Measurements from ENCODE around the gene PALLD. TPM values are rescaled to one million over a fixed set of nuclear protein-coding genes. Genes with fewer than 3 reads are reported as not detected.

The PALLD gene
- total RNA-seq, 1 experiment from 2014 or later: 27.6 TPM

DNA sequence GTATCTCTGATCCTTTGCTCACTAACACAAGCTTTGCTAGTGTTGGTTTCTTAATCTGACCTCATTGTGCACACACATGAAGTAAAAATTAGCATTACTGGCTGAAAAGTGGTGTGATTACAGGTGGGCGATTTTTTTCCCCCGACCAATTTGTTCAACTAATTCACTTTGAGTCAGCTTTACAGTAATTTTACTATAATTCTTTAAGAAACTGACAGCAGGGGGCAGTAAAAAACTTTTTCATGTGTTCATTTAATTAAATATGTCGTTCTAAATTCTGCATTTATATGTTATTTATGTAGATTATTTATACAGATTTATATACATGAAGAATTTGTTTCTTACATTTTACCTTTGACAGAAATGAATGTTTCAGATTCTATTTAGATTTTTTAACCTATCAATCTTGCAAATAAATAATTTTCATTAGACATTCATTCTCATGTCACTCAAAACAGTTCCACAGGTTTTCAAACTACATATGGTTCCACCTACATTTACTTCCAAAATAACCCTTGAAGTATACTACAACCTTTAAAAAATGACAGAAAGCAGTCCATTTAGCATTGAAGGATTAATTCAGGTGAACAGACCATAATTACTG, 17.5 kb downstream of the PALLD start:
- Mint-ChIP-seq H3K9me3 (ENCODE audit: low read depth, unreplicated experiment) (no peaks in the 10 kb centered on the region), H3K27me3 (ENCODE audit: unreplicated experiment) (no peaks in the 10 kb centered on the region), H3K27ac (ENCODE audit: unreplicated experiment) (no peak overlapping the region), H3K36me3 (ENCODE audit: insufficient read depth, unreplicated experiment) (no peaks in the 10 kb centered on the region), H3K4me3 (ENCODE audit: low read depth, unreplicated experiment) (no peak overlapping the region), H3K4me1 (ENCODE audit: low read depth, unreplicated experiment) (no peaks in the 10 kb centered on the region)
- DNase-seq: no peak
- CTCF ChIA-PET: interaction anchor here (1.8 kb wide), 1 partner anchor 407 kb away, joined by 5 read pairs; no protein-coding TSS in a partner anchor
- no TSS peak for BruUV-seq (replicated peaks)
- intact Hi-C loops (cut with micrococcal nuclease; ENCODE audit: unreplicated experiment): loop anchor here (10.0 kb wide), 2 partner anchors 180 to 490 kb away; no protein-coding TSS in a partner anchor
- TF ChIP-seq CTCF (IDR thresholded peaks at IDR 0.05; ENCODE audit: unreplicated experiment): peak; percentile 20

- BruUV-seq (replicated peaks): no TSS peak
- H3K4me3 Mint-ChIP-seq (ENCODE audit: low read depth, unreplicated experiment): no peak overlapping the region
- H3K36me3 Mint-ChIP-seq (ENCODE audit: insufficient read depth, unreplicated experiment): no peaks in the 10 kb centered on the region
- TF ChIP-seq CTCF (IDR thresholded peaks at IDR 0.05; ENCODE audit: unreplicated experiment): no peak
- H3K4me1 Mint-ChIP-seq (ENCODE audit: low read depth, unreplicated experiment): no peaks in the 10 kb centered on the region
- CTCF ChIA-PET: interaction anchor here (1.8 kb wide), 1 partner anchor 406 kb away, joined by 5 read pairs; no protein-coding TSS in a partner anchor
- intact Hi-C loops (cut with micrococcal nuclease; ENCODE audit: unreplicated experiment): loop anchor here (5.0 to 10.0 kb wide), 3 partner anchors 179 to 489 kb away; no protein-coding TSS in a partner anchor
- H3K9me3 Mint-ChIP-seq (ENCODE audit: low read depth, unreplicated experiment): no peaks in the 10 kb centered on the region
- no peak for DNase-seq
- no peak overlapping the region for H3K27ac Mint-ChIP-seq (ENCODE audit: unreplicated experiment)
- no peaks in the 10 kb centered on the region for H3K27me3 Mint-ChIP-seq (ENCODE audit: unreplicated experiment)
Observed at GRCh38 chr4:168515222-168516011, 18.6 kb downstream of the PALLD start.

- intact Hi-C loops (cut with micrococcal nuclease; ENCODE audit: unreplicated experiment): loop anchor here (5.0 to 10.0 kb wide), 3 partner anchors 178 to 488 kb away; no protein-coding TSS in a partner anchor
- H3K4me3 Mint-ChIP-seq (ENCODE audit: low read depth, unreplicated experiment): no peak overlapping the region
- no peak for TF ChIP-seq CTCF (IDR thresholded peaks at IDR 0.05; ENCODE audit: unreplicated experiment)
- DNase-seq: no peak
- no peaks in the 10 kb centered on the region for H3K9me3 Mint-ChIP-seq (ENCODE audit: low read depth, unreplicated experiment)
- CTCF ChIA-PET: no interaction called here
- H3K27me3 Mint-ChIP-seq (ENCODE audit: unreplicated experiment): no peaks in the 10 kb centered on the region
- H3K27ac Mint-ChIP-seq (ENCODE audit: unreplicated experiment): no peak overlapping the region
- no TSS peak for BruUV-seq (replicated peaks)
- no peaks in the 10 kb centered on the region for H3K36me3 Mint-ChIP-seq (ENCODE audit: insufficient read depth, unreplicated experiment)
- H3K4me1 Mint-ChIP-seq (ENCODE audit: low read depth, unreplicated experiment): no peaks in the 10 kb centered on the region
Observed at GRCh38 chr4:168516841-168517240, 20.0 kb downstream of the PALLD start.

- CTCF ChIA-PET: no interaction called here
- no peak for TF ChIP-seq CTCF (IDR thresholded peaks at IDR 0.05; ENCODE audit: unreplicated experiment)
- H3K4me3 Mint-ChIP-seq (ENCODE audit: low read depth, unreplicated experiment): no peak overlapping the region
- no peaks in the 10 kb centered on the region for H3K4me1 Mint-ChIP-seq (ENCODE audit: low read depth, unreplicated experiment)
- DNase-seq: no peak
- BruUV-seq (replicated peaks): no TSS peak
- H3K27me3 Mint-ChIP-seq (ENCODE audit: unreplicated experiment): no peaks in the 10 kb centered on the region
- no peak overlapping the region for H3K27ac Mint-ChIP-seq (ENCODE audit: unreplicated experiment)
- H3K9me3 Mint-ChIP-seq (ENCODE audit: low read depth, unreplicated experiment): no peaks in the 10 kb centered on the region
- intact Hi-C loops (cut with micrococcal nuclease; ENCODE audit: unreplicated experiment): loop anchor here (5.0 to 10.0 kb wide), 3 partner anchors 175 to 485 kb away; no protein-coding TSS in a partner anchor
- no peaks in the 10 kb centered on the region for H3K36me3 Mint-ChIP-seq (ENCODE audit: insufficient read depth, unreplicated experiment)
Observed at GRCh38 chr4:168519576-168519975, 22.7 kb downstream of the PALLD start.

Measured in Calu3 (cell line).